Measurements from ENCODE around the gene COL20A1. TPM values are rescaled to one million over a fixed set of nuclear protein-coding genes. Genes with fewer than 3 reads are reported as not detected.

COL20A1 gene
- total RNA-seq, 1 donor from 2014 or later: 5.0 TPM

DNA sequence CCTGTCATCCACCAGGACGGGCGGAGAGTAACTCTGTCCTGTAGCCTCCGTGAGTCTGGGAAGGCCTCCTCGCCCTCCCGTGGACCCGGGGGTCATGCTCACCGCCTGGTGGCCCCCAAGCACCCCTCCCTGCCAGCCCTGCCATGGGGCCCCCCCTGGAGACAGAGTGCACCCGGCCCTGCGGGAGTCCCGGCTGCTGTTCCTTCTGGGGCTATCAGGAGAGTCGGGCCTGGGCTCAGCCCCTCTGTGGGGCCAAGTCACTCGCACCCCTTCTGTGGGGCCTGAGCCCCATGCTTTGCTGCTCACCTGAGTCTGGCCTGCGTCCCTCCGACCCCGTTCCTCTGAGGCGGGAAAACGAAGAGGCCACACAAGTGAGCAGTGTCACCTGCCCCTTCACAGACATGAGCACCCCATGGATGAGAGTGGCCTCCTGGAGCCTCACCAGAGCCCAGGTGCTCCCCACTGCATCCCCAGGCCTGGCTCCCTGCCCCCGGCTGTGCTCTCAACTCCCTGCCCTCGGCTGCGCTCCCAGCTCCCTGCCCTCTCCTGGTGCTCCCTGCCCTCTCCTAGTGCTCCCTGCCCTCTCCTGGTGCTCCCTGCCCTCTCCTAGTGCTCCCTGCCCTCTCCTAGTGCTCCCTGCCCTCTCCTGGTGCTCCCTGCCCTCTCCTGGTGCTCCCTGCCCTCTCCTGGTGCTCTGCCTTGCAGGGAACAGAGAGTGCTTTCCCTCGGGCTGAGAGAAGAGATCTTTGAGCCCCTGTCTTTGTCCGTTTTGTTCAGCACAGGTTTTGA, 72.8 kb downstream of the COL20A1 start:
- Mint-ChIP-seq H3K27me3 (ENCODE audit: low read depth, unreplicated experiment) (peaks cover 41% of the 10 kb centered on the region), H3K36me3 (ENCODE audit: low read depth, unreplicated experiment) (no peaks in the 10 kb centered on the region)
- TF ChIP-seq, protein P1, sequence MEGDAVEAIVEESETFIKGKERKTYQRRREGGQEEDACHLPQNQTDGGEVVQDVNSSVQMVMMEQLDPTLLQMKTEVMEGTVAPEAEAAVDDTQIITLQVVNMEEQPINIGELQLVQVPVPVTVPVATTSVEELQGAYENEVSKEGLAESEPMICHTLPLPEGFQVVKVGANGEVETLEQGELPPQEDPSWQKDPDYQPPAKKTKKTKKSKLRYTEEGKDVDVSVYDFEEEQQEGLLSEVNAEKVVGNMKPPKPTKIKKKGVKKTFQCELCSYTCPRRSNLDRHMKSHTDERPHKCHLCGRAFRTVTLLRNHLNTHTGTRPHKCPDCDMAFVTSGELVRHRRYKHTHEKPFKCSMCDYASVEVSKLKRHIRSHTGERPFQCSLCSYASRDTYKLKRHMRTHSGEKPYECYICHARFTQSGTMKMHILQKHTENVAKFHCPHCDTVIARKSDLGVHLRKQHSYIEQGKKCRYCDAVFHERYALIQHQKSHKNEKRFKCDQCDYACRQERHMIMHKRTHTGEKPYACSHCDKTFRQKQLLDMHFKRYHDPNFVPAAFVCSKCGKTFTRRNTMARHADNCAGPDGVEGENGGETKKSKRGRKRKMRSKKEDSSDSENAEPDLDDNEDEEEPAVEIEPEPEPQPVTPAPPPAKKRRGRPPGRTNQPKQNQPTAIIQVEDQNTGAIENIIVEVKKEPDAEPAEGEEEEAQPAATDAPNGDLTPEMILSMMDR (IDR thresholded peaks at IDR 0.05; ENCODE audit: insufficient read depth, low read depth, low read length): no peak
- TF ChIP-seq EZH2 (IDR thresholded peaks at IDR 0.05; ENCODE audit: insufficient read depth, low read length): no peak

DNA sequence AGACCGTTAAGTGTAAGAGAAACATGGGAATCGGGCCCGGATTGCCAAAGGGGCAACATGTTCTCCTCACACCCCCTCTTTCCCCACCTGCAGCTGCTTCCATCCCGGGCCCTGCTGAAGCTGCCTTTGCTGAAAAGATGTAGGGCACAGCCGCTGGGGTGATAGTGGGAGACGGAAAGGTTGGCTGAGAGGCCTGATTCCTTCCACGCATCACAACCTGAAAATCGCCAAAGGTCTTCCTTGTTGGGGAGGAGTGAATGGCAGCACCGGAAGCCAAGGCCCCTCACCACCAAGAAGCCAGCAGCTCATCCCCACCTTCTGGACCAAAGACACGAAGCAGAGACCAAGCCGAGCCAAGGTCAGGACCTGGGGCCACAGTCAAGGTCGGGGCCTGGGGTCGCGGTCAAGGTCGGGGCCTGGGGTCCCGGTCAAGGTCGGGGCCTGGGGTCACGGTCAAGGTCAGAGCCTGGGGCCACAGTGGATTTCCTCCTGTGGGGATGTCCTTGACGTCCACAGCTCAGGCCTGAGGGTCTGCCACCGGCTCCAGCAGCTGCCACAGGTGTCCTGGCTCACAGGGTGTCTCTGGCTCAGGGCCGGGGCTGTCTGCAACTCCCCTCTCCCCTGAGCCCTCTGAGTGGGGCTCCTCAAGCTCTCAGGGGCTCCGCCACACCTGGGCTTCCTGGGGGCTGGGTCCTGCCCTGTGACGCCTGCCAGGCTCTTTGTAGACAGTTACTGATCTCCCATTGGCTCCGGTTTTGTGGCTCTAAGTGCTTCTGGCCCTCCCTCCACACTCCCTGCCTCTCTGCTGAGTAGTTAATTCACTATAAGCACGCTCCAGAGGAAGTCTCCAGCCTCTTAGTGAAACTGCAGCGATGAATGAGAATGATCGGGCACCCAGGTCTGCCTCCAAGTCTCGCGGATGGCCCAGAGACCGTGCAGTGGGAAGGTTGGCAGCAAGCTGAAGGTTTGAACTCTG, 73.7 kb downstream of the COL20A1 start:
- Mint-ChIP-seq H3K4me1 (ENCODE audit: low read depth, unreplicated experiment) (no peaks in the 10 kb centered on the region), H3K27me3 (ENCODE audit: low read depth, unreplicated experiment) (peaks cover 50% of the 10 kb centered on the region), H3K36me3 (ENCODE audit: low read depth, unreplicated experiment) (no peaks in the 10 kb centered on the region), H3K9me3 (ENCODE audit: unreplicated experiment) (no peaks in the 10 kb centered on the region), H3K4me3 (ENCODE audit: unreplicated experiment) (no peak overlapping the region), H3K27ac (ENCODE audit: unreplicated experiment) (no peak overlapping the region)
- FAIRE-seq (no peak), DNase-seq (ENCODE audit: low read depth) (no peak)
- H3K79me2 ChIP-seq (ENCODE audit: insufficient read depth, low read length): no peaks in the 10 kb centered on the region
- no peaks in the 10 kb centered on the region for H4K20me1 ChIP-seq (ENCODE audit: insufficient read depth, low read length)
- TF ChIP-seq, protein P1 (IDR thresholded peaks at IDR 0.05; ENCODE audit: insufficient read depth, low read depth, low read length): no peak
- no peak for TF ChIP-seq EZH2 (IDR thresholded peaks at IDR 0.05; ENCODE audit: insufficient read depth, low read length)
- H3K9ac ChIP-seq (ENCODE audit: low read length): no peak overlapping the region
- H3K27me3 ChIP-seq (ENCODE audit: insufficient read depth, low read length): peaks cover under 1% of the 10 kb centered on the region
- H3K9me3 ChIP-seq (ENCODE audit: insufficient read depth, low read depth, low read length): no peaks in the 10 kb centered on the region
- no peak overlapping the region for H3K4me2 ChIP-seq (ENCODE audit: low read length)
- no peaks in the 10 kb centered on the region for H3K4me1 ChIP-seq (ENCODE audit: insufficient read depth, low read length)
- H3K36me3 ChIP-seq (ENCODE audit: insufficient read depth, low read length): no peaks in the 10 kb centered on the region
- H2AFZ ChIP-seq (ENCODE audit: low read depth, low read length): no peak overlapping the region
- no peak overlapping the region for H3K4me3 ChIP-seq (ENCODE audit: insufficient read depth, low read depth, low read length)
- no peak overlapping the region for H3K27ac ChIP-seq (ENCODE audit: low read depth, low read length)

More for the DNA sequence above, 72.8 kb downstream of the COL20A1 start:
- DNase-seq (ENCODE audit: low read depth) (no peak), FAIRE-seq (no peak)
- Histone ChIP-seq H3K27me3 (ENCODE audit: insufficient read depth, low read length) (peaks cover under 1% of the 10 kb centered on the region), H2AFZ (ENCODE audit: low read depth, low read length) (no peak overlapping the region), H3K9ac (ENCODE audit: low read length) (no peak overlapping the region), H3K4me1 (ENCODE audit: insufficient read depth, low read length) (no peaks in the 10 kb centered on the region), H3K4me3 (ENCODE audit: insufficient read depth, low read depth, low read length) (no peak overlapping the region), H3K36me3 (ENCODE audit: insufficient read depth, low read length) (no peaks in the 10 kb centered on the region), H4K20me1 (ENCODE audit: insufficient read depth, low read length) (no peaks in the 10 kb centered on the region), H3K79me2 (ENCODE audit: insufficient read depth, low read length) (no peaks in the 10 kb centered on the region), H3K27ac (ENCODE audit: low read depth, low read length) (no peak overlapping the region), H3K9me3 (ENCODE audit: insufficient read depth, low read depth, low read length) (no peaks in the 10 kb centered on the region), H3K4me2 (ENCODE audit: low read length) (no peak overlapping the region)
- no peak overlapping the region for H3K4me3 Mint-ChIP-seq (ENCODE audit: unreplicated experiment)
- H3K4me1 Mint-ChIP-seq (ENCODE audit: low read depth, unreplicated experiment): no peaks in the 10 kb centered on the region
- H3K27ac Mint-ChIP-seq (ENCODE audit: unreplicated experiment): no peak overlapping the region
- H3K9me3 Mint-ChIP-seq (ENCODE audit: unreplicated experiment): no peaks in the 10 kb centered on the region
